Progenitor cell of endocrine pancreas (in vitro differentiated cells): Measurements from ENCODE around the gene GRIA4. TPM values are rescaled to one million over a fixed set of nuclear protein-coding genes. Genes with fewer than 3 reads are reported as not detected.
"Not testable (repeated sequence)": the region's sequence is repeated elsewhere in the genome, so short reads cannot be mapped to it uniquely, and the experiment has no call there.

Source experiments
- DNase-seq: peaks from one replicate; pipeline ENCODE4 v3.0.0; 2021; ENCODE audit warnings: low spot score; ENCODE audit not compliant: unreplicated experiment
- H3K27ac Mint-ChIP-seq: 2 replicates; pipeline ENCODE4 v1.8.0; 2021; ENCODE audit warnings: mild to moderate bottlenecking, moderate library complexity, mixed read lengths
- H3K27me3 Mint-ChIP-seq: 2 replicates; pipeline ENCODE4 v1.8.0; 2021; ENCODE audit warnings: mixed read lengths
- H3K36me3 Mint-ChIP-seq: 2 replicates; pipeline ENCODE4 v1.8.0; 2022; ENCODE audit warnings: mixed read lengths; ENCODE audit not compliant: insufficient read depth
- H3K4me1 Mint-ChIP-seq: 2 replicates; pipeline ENCODE4 v1.8.0; 2021; ENCODE audit warnings: low read depth, mixed read lengths
- H3K4me3 Mint-ChIP-seq: 2 replicates; pipeline ENCODE4 v1.8.0; 2021; ENCODE audit warnings: low read depth, mild to moderate bottlenecking, moderate library complexity, mixed read lengths
- H3K9me3 Mint-ChIP-seq: 2 replicates; pipeline ENCODE4 v1.8.0; 2021; ENCODE audit warnings: low read depth, mixed read lengths
- total RNA-seq: library from RNA; stranded (reverse); gene quantifications from 2 replicates; pipeline ENCODE4 v1.2.1, GENCODE V29; 2021
- TF ChIP-seq, protein P1 (sequence below): fragments of 200-600 bp; sonication (generic); IDR thresholded peaks from one replicate; pipeline ENCODE4 v1.5.0; 2021; ENCODE audit warnings: antibody characterized with exemption, mild to moderate bottlenecking; ENCODE audit not compliant: unreplicated experiment

GRIA4 gene
- total RNA-seq, 1 donor from 2014 or later, result 1.3 TPM

DNA sequence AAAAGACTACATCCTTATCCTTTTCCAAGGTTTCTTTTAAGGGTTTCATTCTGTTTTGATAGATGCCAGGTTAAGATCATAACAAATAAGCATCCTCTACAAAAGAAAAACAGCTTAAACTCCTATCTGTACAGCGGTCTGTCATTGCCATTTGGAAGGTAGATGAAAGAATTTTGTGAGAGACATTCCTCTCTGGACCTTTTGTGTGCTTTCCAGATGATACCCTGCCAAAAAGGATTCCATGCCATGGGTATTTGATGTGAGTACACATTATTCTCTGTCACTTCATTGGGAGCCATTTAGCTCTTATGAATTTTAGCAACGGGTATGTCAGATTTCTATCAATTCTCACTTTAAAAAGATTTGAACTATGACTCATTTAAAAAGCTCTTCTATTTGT is 153.7 kb downstream of the GRIA4 start:
- Mint-ChIP-seq H3K9me3 (no peaks in the 10 kb centered on the region), H3K27me3 (no peaks in the 10 kb centered on the region), H3K4me3 (no peak overlapping the region), H3K36me3 (no peaks in the 10 kb centered on the region), H3K27ac (no peak overlapping the region), H3K4me1 (no peaks in the 10 kb centered on the region)
- TF ChIP-seq, protein P1, sequence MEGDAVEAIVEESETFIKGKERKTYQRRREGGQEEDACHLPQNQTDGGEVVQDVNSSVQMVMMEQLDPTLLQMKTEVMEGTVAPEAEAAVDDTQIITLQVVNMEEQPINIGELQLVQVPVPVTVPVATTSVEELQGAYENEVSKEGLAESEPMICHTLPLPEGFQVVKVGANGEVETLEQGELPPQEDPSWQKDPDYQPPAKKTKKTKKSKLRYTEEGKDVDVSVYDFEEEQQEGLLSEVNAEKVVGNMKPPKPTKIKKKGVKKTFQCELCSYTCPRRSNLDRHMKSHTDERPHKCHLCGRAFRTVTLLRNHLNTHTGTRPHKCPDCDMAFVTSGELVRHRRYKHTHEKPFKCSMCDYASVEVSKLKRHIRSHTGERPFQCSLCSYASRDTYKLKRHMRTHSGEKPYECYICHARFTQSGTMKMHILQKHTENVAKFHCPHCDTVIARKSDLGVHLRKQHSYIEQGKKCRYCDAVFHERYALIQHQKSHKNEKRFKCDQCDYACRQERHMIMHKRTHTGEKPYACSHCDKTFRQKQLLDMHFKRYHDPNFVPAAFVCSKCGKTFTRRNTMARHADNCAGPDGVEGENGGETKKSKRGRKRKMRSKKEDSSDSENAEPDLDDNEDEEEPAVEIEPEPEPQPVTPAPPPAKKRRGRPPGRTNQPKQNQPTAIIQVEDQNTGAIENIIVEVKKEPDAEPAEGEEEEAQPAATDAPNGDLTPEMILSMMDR, result no peak
- no peak for DNase-seq

DNA sequence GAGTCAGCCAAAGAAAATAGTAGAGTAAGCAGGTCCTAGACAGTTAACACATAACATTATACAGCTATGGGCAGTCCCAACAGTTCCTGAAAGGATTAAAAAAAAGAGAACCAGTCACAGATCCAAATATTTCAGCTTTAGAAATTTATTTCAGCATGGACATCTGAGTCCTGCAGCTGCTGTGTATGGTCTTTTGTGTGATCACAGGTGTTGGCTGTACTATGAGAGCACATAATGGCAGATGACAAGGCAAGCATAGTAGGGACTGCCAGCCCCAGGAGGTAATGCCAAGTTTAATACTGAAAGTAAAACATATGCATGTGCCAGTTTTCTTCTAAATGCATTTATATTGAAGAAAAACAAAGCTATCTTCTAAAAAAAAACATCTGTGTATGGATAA is 158.1 kb downstream of the GRIA4 start:
- H3K27ac Mint-ChIP-seq, result no peak overlapping the region
- TF ChIP-seq, protein P1, result no peak
- no peaks in the 10 kb centered on the region for H3K27me3 Mint-ChIP-seq
- H3K4me3 Mint-ChIP-seq, result no peak overlapping the region
- no peaks in the 10 kb centered on the region for H3K4me1 Mint-ChIP-seq
- no peaks in the 10 kb centered on the region for H3K36me3 Mint-ChIP-seq
- no peaks in the 10 kb centered on the region for H3K9me3 Mint-ChIP-seq
- no peak for DNase-seq

DNA sequence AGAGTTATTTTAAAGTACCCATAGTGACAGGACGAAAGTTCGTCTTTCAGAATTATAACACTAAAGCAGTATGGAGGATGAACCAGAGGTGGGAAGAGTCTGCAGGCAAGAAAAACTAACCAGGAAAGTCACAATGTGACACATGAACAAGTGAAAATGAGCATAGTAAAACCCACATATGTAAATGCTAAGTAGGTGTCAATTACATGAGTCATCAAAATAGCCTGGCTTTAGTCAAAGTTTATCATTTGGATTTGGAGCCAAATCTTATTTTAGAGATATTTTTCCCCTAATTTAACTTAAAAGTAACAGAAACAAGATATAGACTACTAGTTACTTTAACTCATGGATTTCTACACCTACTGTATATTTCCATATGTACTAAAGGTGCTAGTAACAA is 159.8 kb downstream of the GRIA4 start:
- TF ChIP-seq, protein P1, result no peak
- no peak overlapping the region for H3K27ac Mint-ChIP-seq

DNA sequence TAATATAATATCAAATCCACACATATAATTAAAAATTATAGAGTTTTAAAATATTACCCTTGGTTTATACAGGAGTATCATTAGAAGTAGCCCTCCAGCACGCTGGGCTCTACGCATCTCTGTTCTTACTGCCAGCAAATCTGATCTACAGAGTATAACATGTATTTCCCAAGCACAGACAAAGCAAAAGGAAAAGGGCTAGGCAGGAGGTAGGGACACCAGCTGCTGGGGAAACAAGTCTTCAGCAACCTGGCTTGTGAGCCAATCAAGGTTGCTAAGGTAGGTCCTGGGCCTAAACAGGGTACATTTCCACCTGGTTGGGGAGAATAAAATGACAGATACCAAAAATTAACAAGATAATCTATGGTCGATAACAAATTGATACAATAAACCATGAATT is 163.6 kb downstream of the GRIA4 start:
- not testable (repeated sequence) for H3K27me3 Mint-ChIP-seq, H3K27ac Mint-ChIP-seq, H3K9me3 Mint-ChIP-seq, H3K4me3 Mint-ChIP-seq, DNase-seq, H3K4me1 Mint-ChIP-seq, H3K36me3 Mint-ChIP-seq

More for the DNA sequence above, 159.8 kb downstream of the GRIA4 start:
- H3K27me3 Mint-ChIP-seq, result no peaks in the 10 kb centered on the region
- H3K4me1 Mint-ChIP-seq, result no peaks in the 10 kb centered on the region
- no peaks in the 10 kb centered on the region for H3K9me3 Mint-ChIP-seq
- no peaks in the 10 kb centered on the region for H3K36me3 Mint-ChIP-seq
- no peak overlapping the region for H3K4me3 Mint-ChIP-seq
- DNase-seq, result no peak

DNA sequence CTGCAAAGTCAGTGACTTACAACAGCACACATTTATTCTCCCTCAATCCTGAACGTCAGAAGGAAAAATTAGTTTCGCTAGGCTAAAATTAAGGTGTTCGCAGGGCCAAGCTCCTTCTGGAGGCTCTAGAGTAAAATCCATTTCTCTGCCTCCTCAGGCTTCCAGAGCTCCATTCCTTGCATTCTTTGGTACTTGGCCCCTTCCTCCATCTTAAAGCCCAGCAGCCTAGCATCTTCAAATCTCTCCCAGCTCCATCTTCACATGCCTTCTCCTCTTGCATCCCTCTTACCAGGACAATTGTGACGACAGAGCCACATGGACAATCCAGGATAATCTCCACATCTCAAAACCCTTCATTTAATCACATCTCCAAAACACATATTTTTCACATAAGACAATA is 165.0 kb downstream of the GRIA4 start:
- Mint-ChIP-seq H3K4me1 (no peaks in the 10 kb centered on the region), H3K4me3 (no peak overlapping the region), H3K9me3 (no peaks in the 10 kb centered on the region), H3K27me3 (no peaks in the 10 kb centered on the region), H3K27ac (no peak overlapping the region), H3K36me3 (no peaks in the 10 kb centered on the region)
- no peak for DNase-seq
- TF ChIP-seq, protein P1, result no peak

DNA sequence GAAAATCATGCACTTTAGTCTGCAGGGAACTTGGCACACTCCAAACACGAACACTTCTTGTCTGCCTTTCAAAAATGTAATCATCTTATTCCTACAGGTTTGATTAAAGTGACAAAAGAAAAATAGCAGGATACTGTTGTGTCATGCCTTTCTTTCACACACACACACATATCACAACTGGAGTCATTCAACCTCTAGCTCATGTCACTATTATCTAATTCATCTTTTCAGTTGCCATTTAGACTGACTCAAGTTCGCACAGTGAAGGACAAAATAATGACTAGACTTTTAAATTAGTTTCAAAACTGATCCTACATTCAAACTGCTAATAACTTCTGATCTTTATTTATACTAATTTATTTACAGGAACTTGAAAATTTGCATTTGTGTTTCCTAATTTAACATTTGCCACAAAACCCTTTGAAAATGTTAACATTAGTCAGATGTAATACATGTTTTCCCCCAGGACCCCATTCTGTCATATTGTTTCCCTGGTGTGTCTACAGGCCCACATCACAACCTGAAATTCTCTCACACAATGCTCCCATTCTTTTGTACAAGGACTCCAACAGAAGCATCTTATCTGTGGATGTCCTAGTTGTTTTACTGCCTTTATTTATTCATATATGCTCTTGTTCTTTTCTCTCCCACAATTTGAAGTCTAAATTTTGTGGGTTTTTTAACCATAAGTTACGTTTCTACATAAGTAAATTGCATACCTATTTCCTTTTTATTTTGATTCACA is 171.1 kb downstream of the GRIA4 start:
- Mint-ChIP-seq H3K4me3 (no peak overlapping the region), H3K27me3 (no peaks in the 10 kb centered on the region), H3K27ac (no peak overlapping the region), H3K4me1 (peaks cover 3% of the 10 kb centered on the region), H3K36me3 (no peaks in the 10 kb centered on the region), H3K9me3 (no peaks in the 10 kb centered on the region)
- no peak for DNase-seq
- TF ChIP-seq, protein P1, result no peak
